ENCODE results near the gene TP53I3. TPM values are rescaled to one million over a fixed set of nuclear protein-coding genes. Genes with fewer than 3 reads are reported as not detected.
A peak's percentile ranks its signal among the peaks of the same experiment; 100 is the strongest.

The TP53I3 gene
- total RNA-seq, 2 experiments from 2014 or later: 0.38 to 0.82 TPM

DNA sequence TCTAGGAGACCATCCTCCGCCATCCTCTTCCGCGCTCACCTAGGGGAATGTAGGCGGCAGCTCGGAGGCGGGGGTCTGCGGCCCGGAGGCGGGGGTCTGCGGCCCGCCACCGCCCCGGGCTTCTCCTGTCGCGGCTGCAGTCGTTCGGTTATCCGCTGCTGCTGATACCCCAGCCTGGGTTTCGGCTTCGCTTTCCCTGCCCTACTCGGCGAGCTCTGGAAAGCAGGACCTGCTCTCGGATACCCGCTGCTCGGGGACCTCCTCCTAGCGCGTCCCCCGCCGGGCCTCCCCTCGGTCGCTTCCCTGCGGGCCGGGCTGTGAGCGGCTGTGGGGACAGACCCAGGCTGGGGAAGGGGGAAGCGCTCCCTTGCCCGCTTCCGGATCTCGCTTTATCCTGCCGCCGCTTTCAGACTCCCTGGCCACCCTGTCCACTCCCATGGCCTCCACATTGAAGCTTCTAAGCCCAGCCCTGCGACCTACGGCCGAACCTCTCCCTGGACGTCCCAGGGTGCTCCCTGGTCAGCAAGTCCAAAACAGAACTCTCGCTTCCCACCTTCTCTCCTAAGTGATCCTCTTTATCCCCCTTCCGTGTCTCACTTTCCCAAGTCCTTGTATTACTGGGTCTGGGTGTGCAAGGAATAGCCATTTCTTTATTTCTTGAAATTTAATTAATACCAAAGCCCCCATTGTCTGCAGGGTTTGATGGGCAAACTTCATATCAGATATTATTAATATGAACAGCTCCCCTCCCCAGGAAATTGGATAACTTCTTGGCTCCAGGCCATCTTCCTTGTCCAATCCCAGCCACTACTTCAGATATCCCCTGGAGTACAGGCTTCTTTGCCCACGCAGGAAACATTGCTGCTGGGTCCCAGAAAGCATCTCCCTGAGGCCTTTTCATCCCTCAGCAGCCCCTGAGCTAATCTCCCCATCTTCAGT is 34.3 kb downstream of the TP53I3 start:
- no peak for TF ChIP-seq EZH2phosphoT487 (IDR thresholded peaks at IDR 0.05; ENCODE audit: borderline replicate concordance, low read depth, low read length)
- Histone ChIP-seq H3K4me3 (ENCODE audit: low read depth, low read length, poor library complexity, severe bottlenecking) (peak overlapping the region; percentile 77), H4K20me1 (ENCODE audit: insufficient read depth, low read length) (peaks cover 3% of the 10 kb centered on the region; the same call in 1 of the 2 replicates), H3K4me1 (ENCODE audit: insufficient read depth, low read length, poor library complexity, severe bottlenecking) (peaks cover 24% of the 10 kb centered on the region), H3K4me2 (ENCODE audit: low read length) (peak overlapping the region; percentile 82), H3K9me3 (ENCODE audit: low read length) (no peaks in the 10 kb centered on the region), H2AFZ (ENCODE audit: low read length) (peak overlapping the region; percentile 92), H3K9me2 (ENCODE audit: insufficient read depth, low read length) (no peaks in the 10 kb centered on the region), H3K79me2 (ENCODE audit: insufficient read depth, low read depth, low read length) (peaks cover 13% of the 10 kb centered on the region), H3K27ac (ENCODE audit: low read depth, low read length, poor library complexity, severe bottlenecking) (no peak overlapping the region), H3K36me3 (ENCODE audit: insufficient read depth, low read length) (no peaks in the 10 kb centered on the region)
- ChIA-PET POLR2A (interaction anchor here (0.8 to 1.2 kb wide), 2 partner anchors 9 to 14 kb away, joined by 3 to 6 read pairs; no protein-coding TSS in a partner anchor), CTCF (ENCODE audit: unreplicated experiment) (no interaction called here)
- BruUV-seq (replicated peaks): no TSS peak
- intact Hi-C loops (cut with micrococcal nuclease; ENCODE audit: unreplicated experiment): no loop called here
- DNase-seq (ENCODE audit: low spot score): no peak

DNA sequence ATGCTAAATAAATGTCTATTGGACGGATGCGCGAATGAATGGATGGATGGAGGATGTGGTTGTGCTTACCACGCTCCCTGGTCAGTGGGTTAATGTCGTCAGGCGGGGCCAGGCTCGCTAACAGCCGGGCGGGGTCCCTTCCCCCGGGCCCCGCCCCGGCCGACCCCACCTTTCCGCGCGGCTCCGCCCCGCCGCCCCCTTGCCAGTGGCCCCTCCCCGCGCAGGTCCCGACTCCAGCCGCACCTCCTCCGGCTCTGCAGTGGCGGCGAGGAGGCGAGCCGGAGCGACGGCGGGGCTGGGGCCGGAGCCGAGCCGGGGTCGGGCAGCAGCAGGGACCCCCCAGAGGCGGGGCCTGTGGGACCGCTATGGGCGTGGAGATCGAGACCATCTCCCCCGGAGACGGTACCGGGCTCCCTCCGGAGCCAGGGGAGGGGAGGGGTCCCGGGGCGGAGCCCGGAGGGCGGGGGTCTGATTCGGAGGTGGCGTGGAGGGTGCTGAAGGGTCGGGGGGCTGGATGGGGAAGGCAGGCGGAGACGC is 35.1 kb downstream of the TP53I3 start, which contains the start of gene FKBP1B:
Gene FKBP1B (plus strand): TSS at position 257 of the 537 bp plus-strand sequence. CDS start 109 bp downstream, at position 366.
- Histone ChIP-seq H3K27ac (ENCODE audit: low read depth, low read length, poor library complexity, severe bottlenecking) (no peak within 1 kb of the TSS), H3K36me3 (ENCODE audit: insufficient read depth, low read length) (no peaks in the 10 kb centered on the region), H3K4me1 (ENCODE audit: insufficient read depth, low read length, poor library complexity, severe bottlenecking) (peaks cover 24% of the 10 kb centered on the region), H4K20me1 (ENCODE audit: insufficient read depth, low read length) (peaks cover 3% of the 10 kb centered on the region; the same call in 1 of the 2 replicates), H3K4me2 (ENCODE audit: low read length) (peak within 1 kb of the TSS; percentile 82), H3K79me2 (ENCODE audit: insufficient read depth, low read depth, low read length) (peaks cover 19% of the 10 kb centered on the region), H3K9me2 (ENCODE audit: insufficient read depth, low read length) (no peaks in the 10 kb centered on the region), H2AFZ (ENCODE audit: low read length) (peak within 1 kb of the TSS; percentile 92), H3K4me3 (ENCODE audit: low read depth, low read length, poor library complexity, severe bottlenecking) (peak within 1 kb of the TSS; percentile 77), H3K9me3 (ENCODE audit: low read length) (no peaks in the 10 kb centered on the region)
- peak; percentile 74 for DNase-seq (ENCODE audit: low spot score)
- POLR2A ChIA-PET: interaction anchor here (0.6 to 1.2 kb wide), 5 partner anchors 12 to 243 kb away, joined by 3 to 5 read pairs (median 3); partner anchors contain the start of genes ATAD2B and SF3B6
- BruUV-seq (replicated peaks): no TSS peak
- TF ChIP-seq EZH2phosphoT487 (IDR thresholded peaks at IDR 0.05; ENCODE audit: borderline replicate concordance, low read depth, low read length): no peak
- TF ChIP-seq, protein P1, sequence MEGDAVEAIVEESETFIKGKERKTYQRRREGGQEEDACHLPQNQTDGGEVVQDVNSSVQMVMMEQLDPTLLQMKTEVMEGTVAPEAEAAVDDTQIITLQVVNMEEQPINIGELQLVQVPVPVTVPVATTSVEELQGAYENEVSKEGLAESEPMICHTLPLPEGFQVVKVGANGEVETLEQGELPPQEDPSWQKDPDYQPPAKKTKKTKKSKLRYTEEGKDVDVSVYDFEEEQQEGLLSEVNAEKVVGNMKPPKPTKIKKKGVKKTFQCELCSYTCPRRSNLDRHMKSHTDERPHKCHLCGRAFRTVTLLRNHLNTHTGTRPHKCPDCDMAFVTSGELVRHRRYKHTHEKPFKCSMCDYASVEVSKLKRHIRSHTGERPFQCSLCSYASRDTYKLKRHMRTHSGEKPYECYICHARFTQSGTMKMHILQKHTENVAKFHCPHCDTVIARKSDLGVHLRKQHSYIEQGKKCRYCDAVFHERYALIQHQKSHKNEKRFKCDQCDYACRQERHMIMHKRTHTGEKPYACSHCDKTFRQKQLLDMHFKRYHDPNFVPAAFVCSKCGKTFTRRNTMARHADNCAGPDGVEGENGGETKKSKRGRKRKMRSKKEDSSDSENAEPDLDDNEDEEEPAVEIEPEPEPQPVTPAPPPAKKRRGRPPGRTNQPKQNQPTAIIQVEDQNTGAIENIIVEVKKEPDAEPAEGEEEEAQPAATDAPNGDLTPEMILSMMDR (conservative IDR thresholded peaks at IDR 0.05; ENCODE audit: low read length): no peak
- intact Hi-C loops (cut with micrococcal nuclease; ENCODE audit: unreplicated experiment): loop anchor here (5.0 kb wide), 1 partner anchor 122 kb away; the partner anchor contains the start of gene ATAD2B
- CTCF ChIA-PET (ENCODE audit: unreplicated experiment): no interaction called here

DNA sequence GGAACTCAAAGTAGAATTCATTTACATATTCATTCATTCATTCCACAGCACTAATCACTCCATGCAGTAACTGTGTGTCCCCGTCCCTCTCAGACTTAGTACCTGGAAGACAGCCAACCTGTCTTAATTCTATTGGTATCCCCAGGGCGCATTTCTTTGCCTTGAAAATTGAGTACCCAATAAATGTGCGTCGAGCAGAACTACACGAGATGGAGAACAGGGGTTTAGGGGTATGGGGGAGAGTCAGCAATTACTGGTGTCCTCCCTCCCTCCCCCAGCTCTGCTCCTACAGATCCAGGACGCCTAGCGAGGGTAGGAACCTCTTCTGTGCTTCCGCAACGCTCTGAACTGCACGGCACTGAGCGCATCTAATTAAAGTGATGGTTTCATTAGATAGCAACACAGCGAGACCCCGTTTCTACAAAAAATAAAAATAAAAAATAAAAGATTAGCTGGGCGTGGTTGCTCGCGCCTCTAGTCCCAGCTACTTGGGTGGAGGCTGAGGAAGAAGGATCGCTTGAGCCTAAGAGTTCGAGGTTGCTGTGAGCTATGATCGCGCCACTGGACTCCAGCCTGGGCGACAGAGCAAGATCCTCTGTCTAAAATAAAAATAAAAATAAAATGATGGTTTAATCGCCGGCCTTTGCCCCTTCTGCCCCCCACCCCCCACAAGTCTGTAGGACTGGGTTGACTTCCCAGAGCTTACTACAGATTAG is 35.7 kb downstream of the TP53I3 start:
- Histone ChIP-seq H3K4me3 (ENCODE audit: low read depth, low read length, poor library complexity, severe bottlenecking) (peak overlapping the region; percentile 77), H3K36me3 (ENCODE audit: insufficient read depth, low read length) (no peaks in the 10 kb centered on the region), H3K9me3 (ENCODE audit: low read length) (no peaks in the 10 kb centered on the region), H3K9me2 (ENCODE audit: insufficient read depth, low read length) (no peaks in the 10 kb centered on the region), H3K79me2 (ENCODE audit: insufficient read depth, low read depth, low read length) (peaks cover 20% of the 10 kb centered on the region), H3K27ac (ENCODE audit: low read depth, low read length, poor library complexity, severe bottlenecking) (no peak overlapping the region), H4K20me1 (ENCODE audit: insufficient read depth, low read length) (peaks cover 3% of the 10 kb centered on the region; the same call in 1 of the 2 replicates), H2AFZ (ENCODE audit: low read length) (peak overlapping the region; percentile 92), H3K4me2 (ENCODE audit: low read length) (peak overlapping the region; percentile 82), H3K4me1 (ENCODE audit: insufficient read depth, low read length, poor library complexity, severe bottlenecking) (peaks cover 24% of the 10 kb centered on the region)
- TF ChIP-seq EZH2phosphoT487 (IDR thresholded peaks at IDR 0.05; ENCODE audit: borderline replicate concordance, low read depth, low read length): no peak
- TF ChIP-seq, protein P1 (conservative IDR thresholded peaks at IDR 0.05; ENCODE audit: low read length): no peak
- ChIA-PET POLR2A (interaction anchor here (0.6 to 2.3 kb wide), 7 partner anchors 11 to 310 kb away, joined by 3 to 6 read pairs (median 3); partner anchors contain the start of genes ATAD2B and SF3B6), CTCF (ENCODE audit: unreplicated experiment) (no interaction called here)
- intact Hi-C loops (cut with micrococcal nuclease; ENCODE audit: unreplicated experiment): loop anchor here (5.0 kb wide), 1 partner anchor 122 kb away; the partner anchor contains the start of gene ATAD2B
- BruUV-seq (replicated peaks): no TSS peak
- peak; percentile 54 for DNase-seq (ENCODE audit: low spot score)
